Measurements from ENCODE around the gene SUPT20H.

SUPT20H gene

GRCh38 chr13:37072024-37072423 is 12.5 kb upstream of the SUPT20H start:
- no peak overlapping the region for H3K4me3 ChIP-seq (ENCODE audit: low read depth, low read length)
- TF ChIP-seq, protein P1, sequence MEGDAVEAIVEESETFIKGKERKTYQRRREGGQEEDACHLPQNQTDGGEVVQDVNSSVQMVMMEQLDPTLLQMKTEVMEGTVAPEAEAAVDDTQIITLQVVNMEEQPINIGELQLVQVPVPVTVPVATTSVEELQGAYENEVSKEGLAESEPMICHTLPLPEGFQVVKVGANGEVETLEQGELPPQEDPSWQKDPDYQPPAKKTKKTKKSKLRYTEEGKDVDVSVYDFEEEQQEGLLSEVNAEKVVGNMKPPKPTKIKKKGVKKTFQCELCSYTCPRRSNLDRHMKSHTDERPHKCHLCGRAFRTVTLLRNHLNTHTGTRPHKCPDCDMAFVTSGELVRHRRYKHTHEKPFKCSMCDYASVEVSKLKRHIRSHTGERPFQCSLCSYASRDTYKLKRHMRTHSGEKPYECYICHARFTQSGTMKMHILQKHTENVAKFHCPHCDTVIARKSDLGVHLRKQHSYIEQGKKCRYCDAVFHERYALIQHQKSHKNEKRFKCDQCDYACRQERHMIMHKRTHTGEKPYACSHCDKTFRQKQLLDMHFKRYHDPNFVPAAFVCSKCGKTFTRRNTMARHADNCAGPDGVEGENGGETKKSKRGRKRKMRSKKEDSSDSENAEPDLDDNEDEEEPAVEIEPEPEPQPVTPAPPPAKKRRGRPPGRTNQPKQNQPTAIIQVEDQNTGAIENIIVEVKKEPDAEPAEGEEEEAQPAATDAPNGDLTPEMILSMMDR (IDR thresholded peaks at IDR 0.05; ENCODE audit: control insufficient read depth, extremely low read depth, insufficient read depth): no peak
- no peak for DNase-seq (ENCODE audit: low read depth)

GRCh38 chr13:37070956-37071355 is 11.5 kb upstream of the SUPT20H start:
- TF ChIP-seq, protein P1 (IDR thresholded peaks at IDR 0.05; ENCODE audit: control insufficient read depth, extremely low read depth, insufficient read depth): no peak

DNA sequence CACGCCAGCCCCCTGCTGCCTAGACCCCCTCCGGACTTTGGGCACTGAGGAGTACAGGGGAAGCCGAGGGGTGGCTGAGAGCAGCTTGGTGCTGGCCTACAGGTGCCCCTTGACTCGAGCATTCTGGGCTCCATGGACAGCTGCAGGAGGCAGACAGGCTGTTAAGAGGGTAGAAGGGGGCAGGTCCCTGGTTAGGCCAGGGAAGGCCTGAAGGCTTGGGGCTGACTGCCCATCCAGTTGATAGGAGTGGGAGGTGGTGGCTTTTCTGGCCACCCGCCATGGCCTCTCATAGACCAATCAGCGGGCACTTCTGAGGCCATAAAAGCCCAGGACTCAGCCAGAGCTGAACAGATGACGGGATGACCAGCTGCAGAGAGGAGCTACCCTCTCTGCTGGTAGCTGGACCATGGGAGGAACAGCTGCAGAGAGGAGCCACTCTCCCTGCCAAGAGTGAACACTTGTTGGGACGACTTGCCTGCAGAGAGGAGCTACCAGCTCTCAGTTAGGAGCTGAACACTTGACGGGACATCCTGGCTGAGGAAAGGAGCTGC is 10.7 kb upstream of the SUPT20H start:
- no peak for DNase-seq (ENCODE audit: low read depth)
- H3K4me3 ChIP-seq (ENCODE audit: low read depth, low read length): no peak overlapping the region
- TF ChIP-seq, protein P1 (IDR thresholded peaks at IDR 0.05; ENCODE audit: control insufficient read depth, extremely low read depth, insufficient read depth): no peak

More at GRCh38 chr13:37070956-37071355, 11.5 kb upstream of the SUPT20H start:
- no peak overlapping the region for H3K4me3 ChIP-seq (ENCODE audit: low read depth, low read length)
- no peak for DNase-seq (ENCODE audit: low read depth)

GRCh38 chr13:37069597-37070103 is 10.2 kb upstream of the SUPT20H start:
- DNase-seq (ENCODE audit: low read depth): no peak
- H3K4me3 ChIP-seq (ENCODE audit: low read depth, low read length): no peak overlapping the region
- TF ChIP-seq, protein P1 (IDR thresholded peaks at IDR 0.05; ENCODE audit: control insufficient read depth, extremely low read depth, insufficient read depth): no peak

GRCh38 chr13:37068962-37069361 is 9.5 kb upstream of the SUPT20H start:
- no peak overlapping the region for H3K4me3 ChIP-seq (ENCODE audit: low read depth, low read length)
- DNase-seq (ENCODE audit: low read depth): no peak
- TF ChIP-seq, protein P1 (IDR thresholded peaks at IDR 0.05; ENCODE audit: control insufficient read depth, extremely low read depth, insufficient read depth): no peak

DNA sequence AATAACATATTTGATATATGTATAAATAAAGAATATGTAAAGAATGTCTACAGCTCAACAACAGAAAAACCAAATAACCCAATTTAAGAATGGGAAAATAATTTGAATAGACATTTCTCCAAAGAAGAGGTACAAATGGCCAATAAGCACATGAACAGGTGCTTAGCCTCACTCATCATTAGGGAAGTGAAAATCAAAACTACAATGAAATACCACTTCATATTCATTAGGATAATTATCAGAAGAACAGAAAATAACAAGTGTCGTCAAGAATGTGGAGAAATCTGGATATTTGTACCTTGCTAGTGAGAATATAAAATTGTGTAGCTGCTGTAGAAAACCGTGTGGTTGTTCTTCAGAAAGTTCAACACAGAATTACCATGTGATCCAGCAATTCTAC is 8.4 kb upstream of the SUPT20H start:
- DNase-seq (ENCODE audit: low read depth): no peak
- TF ChIP-seq, protein P1 (IDR thresholded peaks at IDR 0.05; ENCODE audit: control insufficient read depth, extremely low read depth, insufficient read depth): no peak
- no peak overlapping the region for H3K4me3 ChIP-seq (ENCODE audit: low read depth, low read length)

Measured in LNCaP clone FGC (cell line).